ENCODE measurements around the gene IPO9. TPM values are rescaled to one million over a fixed set of nuclear protein-coding genes. Genes with fewer than 3 reads are reported as not detected.

IPO9 gene
- total and polyA plus RNA-seq, 2 experiments from 2014 or later, result 29.4 to 45.2 TPM

DNA sequence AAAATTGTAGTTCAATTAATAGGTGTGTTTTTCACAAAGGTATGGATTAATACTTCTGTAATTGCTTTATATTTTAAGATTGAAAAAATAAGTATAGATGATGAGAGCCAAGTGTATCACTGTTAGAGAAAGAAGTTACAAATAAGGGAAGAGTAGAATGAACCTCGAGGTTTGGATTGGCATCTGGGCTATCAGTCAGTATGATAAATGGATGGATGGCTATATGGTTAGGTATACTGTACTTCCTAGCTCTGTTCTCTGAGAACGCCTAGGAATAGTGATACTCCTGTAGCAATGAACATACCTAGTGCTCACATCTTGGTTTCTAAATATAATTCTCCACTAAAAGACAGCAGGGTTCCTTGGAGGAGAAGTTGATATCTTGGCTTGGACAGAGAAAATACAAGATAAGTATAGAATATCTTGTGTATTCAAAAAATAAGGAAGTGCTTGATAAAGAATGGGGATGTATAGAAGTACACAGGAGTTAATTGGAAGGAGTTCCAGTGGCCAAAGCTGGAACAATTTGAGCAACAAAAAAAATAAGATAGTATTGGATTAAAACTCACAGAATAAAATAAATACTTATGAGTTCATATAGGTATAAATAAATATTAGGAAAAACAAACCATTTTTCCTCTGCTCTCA is 12.4 kb downstream of the IPO9 start:
- Histone ChIP-seq H3K4me2 (no peak overlapping the region), H3K4me1 (ENCODE audit: insufficient read depth) (no peaks in the 10 kb centered on the region), H3K27me3 (no peaks in the 10 kb centered on the region), H3K36me3 (replicated peaks; ENCODE audit: insufficient read depth, low read depth) (no peaks in the 10 kb centered on the region), H3K9me3 (ENCODE audit: low read depth) (no peaks in the 10 kb centered on the region), H3K79me2 (peaks cover 98% of the 10 kb centered on the region), H3K9me2 (replicated peaks; ENCODE audit: insufficient read depth) (no peaks in the 10 kb centered on the region), H3K4me3 (no peak overlapping the region), H2AFZ (no peak overlapping the region), H4K20me1 (ENCODE audit: insufficient read depth, poor library complexity, severe bottlenecking) (no peaks in the 10 kb centered on the region), H3K27ac (no peak overlapping the region)
- TF ChIP-seq, protein P1, sequence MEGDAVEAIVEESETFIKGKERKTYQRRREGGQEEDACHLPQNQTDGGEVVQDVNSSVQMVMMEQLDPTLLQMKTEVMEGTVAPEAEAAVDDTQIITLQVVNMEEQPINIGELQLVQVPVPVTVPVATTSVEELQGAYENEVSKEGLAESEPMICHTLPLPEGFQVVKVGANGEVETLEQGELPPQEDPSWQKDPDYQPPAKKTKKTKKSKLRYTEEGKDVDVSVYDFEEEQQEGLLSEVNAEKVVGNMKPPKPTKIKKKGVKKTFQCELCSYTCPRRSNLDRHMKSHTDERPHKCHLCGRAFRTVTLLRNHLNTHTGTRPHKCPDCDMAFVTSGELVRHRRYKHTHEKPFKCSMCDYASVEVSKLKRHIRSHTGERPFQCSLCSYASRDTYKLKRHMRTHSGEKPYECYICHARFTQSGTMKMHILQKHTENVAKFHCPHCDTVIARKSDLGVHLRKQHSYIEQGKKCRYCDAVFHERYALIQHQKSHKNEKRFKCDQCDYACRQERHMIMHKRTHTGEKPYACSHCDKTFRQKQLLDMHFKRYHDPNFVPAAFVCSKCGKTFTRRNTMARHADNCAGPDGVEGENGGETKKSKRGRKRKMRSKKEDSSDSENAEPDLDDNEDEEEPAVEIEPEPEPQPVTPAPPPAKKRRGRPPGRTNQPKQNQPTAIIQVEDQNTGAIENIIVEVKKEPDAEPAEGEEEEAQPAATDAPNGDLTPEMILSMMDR (IDR thresholded peaks at IDR 0.05; ENCODE audit: poor library complexity), result no peak
- no peak for TF ChIP-seq EZH2phosphoT487 (IDR thresholded peaks at IDR 0.05; ENCODE audit: low read depth, severe bottlenecking, unreplicated experiment)
- TF ChIP-seq EZH2 (IDR thresholded peaks at IDR 0.05; ENCODE audit: borderline replicate concordance), result no peak
- 94% methylated on average over 2 of the region's 2 CpGs for WGBS (ENCODE audit: low lambda C conversion rate, missing lambda C conversion rate)
- no peak for DNase-seq (ENCODE audit: low spot score)

DNA sequence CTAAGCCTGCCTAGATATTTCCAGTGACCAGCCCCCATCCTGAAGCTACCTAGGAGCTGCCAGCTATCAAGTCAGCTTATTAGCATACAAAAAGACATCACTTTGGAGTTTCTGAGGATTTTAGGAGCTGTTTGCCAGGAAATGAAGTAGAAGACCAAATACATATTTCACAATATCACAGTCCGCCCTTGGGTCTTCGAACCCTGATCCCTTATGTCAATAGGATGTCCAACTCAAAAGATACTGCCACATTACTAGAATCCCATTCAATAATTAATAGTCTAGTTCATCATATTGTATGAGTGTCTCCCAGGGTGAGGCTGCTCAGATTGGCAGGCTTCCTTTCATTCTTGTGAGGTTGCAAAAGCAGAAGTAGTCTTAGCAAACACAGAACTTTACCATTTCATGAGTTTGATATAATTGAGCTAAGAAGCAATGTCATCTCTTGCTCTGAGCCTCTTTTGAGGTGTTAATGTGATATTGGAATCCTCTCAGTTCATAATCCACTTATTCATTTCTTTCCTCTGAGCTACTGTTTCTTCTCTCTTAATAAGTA is 13.6 kb downstream of the IPO9 start:
- no peak for DNase-seq (ENCODE audit: low spot score)
- TF ChIP-seq EZH2phosphoT487 (IDR thresholded peaks at IDR 0.05; ENCODE audit: low read depth, severe bottlenecking, unreplicated experiment), result no peak
- TF ChIP-seq, protein P1 (IDR thresholded peaks at IDR 0.05; ENCODE audit: poor library complexity), result no peak
- no peak for TF ChIP-seq EZH2 (IDR thresholded peaks at IDR 0.05; ENCODE audit: borderline replicate concordance)
- H3K27ac ChIP-seq, result no peak overlapping the region
- H3K36me3 ChIP-seq (replicated peaks; ENCODE audit: insufficient read depth, low read depth), result no peaks in the 10 kb centered on the region
- WGBS (ENCODE audit: low lambda C conversion rate, missing lambda C conversion rate), result 94% methylated on average over 2 of the region's 2 CpGs
- peaks cover 93% of the 10 kb centered on the region for H3K79me2 ChIP-seq
- no peaks in the 10 kb centered on the region for H4K20me1 ChIP-seq (ENCODE audit: insufficient read depth, poor library complexity, severe bottlenecking)
- H3K9me3 ChIP-seq (ENCODE audit: low read depth), result no peaks in the 10 kb centered on the region
- no peaks in the 10 kb centered on the region for H3K9me2 ChIP-seq (replicated peaks; ENCODE audit: insufficient read depth)
- no peak overlapping the region for H2AFZ ChIP-seq
- no peaks in the 10 kb centered on the region for H3K4me1 ChIP-seq (ENCODE audit: insufficient read depth)
- no peak overlapping the region for H3K4me2 ChIP-seq
- no peak overlapping the region for H3K4me3 ChIP-seq
- no peaks in the 10 kb centered on the region for H3K27me3 ChIP-seq

DNA sequence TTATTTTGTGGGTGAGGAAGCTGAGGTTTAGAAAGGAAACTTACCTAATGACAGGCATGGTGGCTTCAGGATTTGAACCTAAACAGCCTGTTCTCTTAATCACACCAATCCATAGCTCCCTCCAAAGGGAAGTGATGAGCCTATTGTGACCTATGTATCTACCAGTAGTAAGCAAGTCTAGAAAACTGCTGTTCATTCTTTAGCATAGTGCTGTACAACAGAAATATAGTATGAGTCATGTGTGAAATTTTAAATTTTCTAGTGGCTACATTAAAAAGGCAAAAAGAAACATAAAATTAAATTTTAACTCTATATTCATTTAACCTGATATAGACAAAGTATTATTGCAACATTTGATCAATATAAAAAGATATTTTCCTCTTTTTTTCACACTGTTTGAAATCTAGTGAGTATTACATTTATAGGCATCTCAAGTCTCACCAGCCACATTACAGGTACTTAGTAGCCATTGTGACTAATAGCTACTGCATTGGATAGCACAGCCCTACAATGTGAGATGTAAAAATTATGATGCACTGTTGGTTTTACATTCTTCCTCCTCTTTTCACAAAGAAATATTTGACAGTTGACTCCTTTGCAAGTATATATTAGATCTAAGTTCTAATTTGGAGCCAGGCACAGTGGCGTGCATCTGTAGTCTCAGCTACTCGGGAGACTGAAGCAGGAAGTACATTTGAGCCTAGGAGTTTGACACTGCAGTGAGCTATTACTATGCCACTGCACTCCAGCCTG is 16.6 kb downstream of the IPO9 start:
- Histone ChIP-seq H3K36me3 (replicated peaks; ENCODE audit: insufficient read depth, low read depth) (no peaks in the 10 kb centered on the region), H3K27me3 (no peaks in the 10 kb centered on the region), H4K20me1 (ENCODE audit: insufficient read depth, poor library complexity, severe bottlenecking) (peaks cover 3% of the 10 kb centered on the region), H2AFZ (no peak overlapping the region), H3K4me2 (no peak overlapping the region), H3K9me3 (ENCODE audit: low read depth) (no peaks in the 10 kb centered on the region), H3K9me2 (replicated peaks; ENCODE audit: insufficient read depth) (no peaks in the 10 kb centered on the region), H3K4me3 (no peak overlapping the region), H3K79me2 (peaks cover 68% of the 10 kb centered on the region), H3K27ac (no peak overlapping the region), H3K4me1 (ENCODE audit: insufficient read depth) (no peaks in the 10 kb centered on the region)
- 79% methylated on average over 2 of the region's 2 CpGs for WGBS (ENCODE audit: low lambda C conversion rate, missing lambda C conversion rate)
- no peak for DNase-seq (ENCODE audit: low spot score)
- TF ChIP-seq EZH2 (IDR thresholded peaks at IDR 0.05; ENCODE audit: borderline replicate concordance) (no peak), EZH2phosphoT487 (IDR thresholded peaks at IDR 0.05; ENCODE audit: low read depth, severe bottlenecking, unreplicated experiment) (no peak)
- TF ChIP-seq, protein P1 (IDR thresholded peaks at IDR 0.05; ENCODE audit: poor library complexity), result no peak

All from hepatocyte (in vitro differentiated cells).